Stimulated activated CD4-positive, alpha-beta T cell treated with anti-CD3 and anti-CD28 coated beads, Interleukin-2, amount 100 ng/mL, for 24 hours (primary cell): ENCODE results near the gene SGO2.
A peak's percentile ranks its signal among the peaks of the same experiment; 100 is the strongest.
"Not testable (repeated sequence)": the region's sequence is repeated elsewhere in the genome, so short reads cannot be mapped to it uniquely, and the experiment has no call there.

Experiments
- DNase-seq, 2 donors: peaks; one replicate each; pipeline ENCODE4 v3.0.0-alpha.2; 2020

The SGO2 gene

DNA sequence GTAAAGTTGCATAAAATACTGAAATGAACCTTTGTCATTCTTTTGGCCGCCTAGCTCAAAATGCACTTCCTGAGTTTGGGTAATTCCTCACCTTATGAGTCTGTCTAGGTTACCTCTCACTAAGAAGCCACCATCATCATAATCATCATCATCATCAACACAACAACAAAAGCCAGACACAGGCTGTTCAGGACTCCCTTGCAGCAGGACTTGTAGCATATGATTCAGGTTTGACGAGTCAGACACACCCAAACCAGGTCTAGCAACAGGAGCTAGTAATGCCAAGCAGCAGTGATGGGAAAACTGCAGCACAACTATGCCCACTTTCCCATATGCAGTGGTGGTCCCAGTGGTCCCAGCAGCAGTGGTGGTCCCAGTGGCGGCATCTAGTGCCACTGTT is 2.8 kb upstream of the SGO2 start:
- no peak for DNase-seq

DNA sequence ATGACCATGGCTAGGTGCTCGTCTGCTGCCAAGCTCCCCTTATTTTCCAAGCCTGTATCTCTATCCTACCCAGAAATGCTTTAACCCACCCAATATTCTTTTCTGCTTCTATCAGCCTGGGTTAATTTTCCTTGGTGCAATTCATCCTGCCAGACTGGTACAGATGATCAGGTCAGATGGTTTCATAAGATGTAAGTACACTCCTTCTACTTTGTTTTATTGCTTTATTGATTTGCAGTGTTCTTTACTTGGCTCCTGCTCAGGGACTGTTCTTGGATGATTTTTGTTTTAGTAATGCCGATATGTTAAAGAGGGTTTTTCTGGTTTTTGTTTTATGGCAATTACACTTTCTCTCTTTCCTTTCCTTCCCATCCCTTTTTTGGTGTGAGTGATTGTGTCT is 2.4 kb upstream of the SGO2 start:
- DNase-seq, result no peak

DNA sequence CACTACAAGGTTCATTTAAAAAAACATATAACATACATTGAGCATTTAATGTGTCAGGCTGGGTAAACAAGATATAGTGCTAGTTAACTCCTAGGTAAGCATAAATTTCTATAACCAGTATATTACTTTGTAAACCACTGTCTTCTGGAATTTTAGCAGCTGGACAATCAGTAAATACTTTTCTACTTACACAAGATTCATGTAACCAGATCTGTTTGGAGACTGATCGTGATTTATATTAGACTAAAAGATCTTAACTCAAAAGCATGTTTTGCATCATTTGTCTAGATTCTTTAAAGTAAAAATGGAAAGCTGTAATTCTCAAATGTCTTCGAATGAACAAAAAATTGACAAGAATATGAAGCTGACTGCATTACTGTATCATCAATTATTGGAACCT is 941 bp upstream of the SGO2 start:
- no peak for DNase-seq

DNA sequence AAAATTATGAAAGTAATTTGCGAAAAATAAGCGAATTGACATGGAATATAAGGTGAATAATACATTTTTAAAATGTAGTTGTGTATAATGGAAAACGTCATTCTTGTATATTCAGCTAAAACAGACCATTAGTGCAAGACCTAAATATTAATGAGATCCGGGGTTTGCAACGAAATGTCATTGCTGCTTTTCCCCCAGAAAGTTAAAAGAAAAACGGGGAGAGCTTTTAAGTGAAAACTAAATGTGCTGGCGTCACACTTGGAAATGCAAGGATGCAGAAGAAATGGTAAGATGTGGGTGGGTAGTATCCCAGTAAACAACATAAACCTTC is 491 bp upstream of the SGO2 start:
- no peak for DNase-seq

DNA sequence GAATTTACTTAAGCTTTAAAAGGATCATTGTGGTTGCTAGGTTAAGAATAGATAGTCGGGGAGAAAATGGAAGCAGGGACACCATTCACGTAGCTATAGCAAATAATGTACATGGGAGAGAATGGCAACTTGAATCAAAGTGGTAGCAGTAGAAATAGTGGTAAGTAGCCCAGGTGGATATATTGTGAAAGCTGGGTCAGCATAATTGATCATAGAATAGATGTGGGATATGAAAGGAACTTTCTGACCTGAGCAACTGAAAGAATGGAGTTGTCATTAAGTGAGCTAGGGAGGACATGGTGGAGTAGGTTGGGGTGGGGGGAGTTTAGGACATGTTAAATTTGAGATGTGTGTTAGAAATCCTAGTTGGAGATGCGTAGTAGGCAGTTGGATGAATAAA is 2.2 kb downstream of the SGO2 start:
- no peak for DNase-seq

- no peak for DNase-seq
Observed at GRCh38 chr2:200533754-200534153, 7.7 kb downstream of the SGO2 start.

- DNase-seq, result no peak
Observed at GRCh38 chr2:200534572-200534971, 8.6 kb downstream of the SGO2 start.

GRCh38 chr2:200538139-200538538 is 12.1 kb downstream of the SGO2 start:
- DNase-seq, result no peak

DNA sequence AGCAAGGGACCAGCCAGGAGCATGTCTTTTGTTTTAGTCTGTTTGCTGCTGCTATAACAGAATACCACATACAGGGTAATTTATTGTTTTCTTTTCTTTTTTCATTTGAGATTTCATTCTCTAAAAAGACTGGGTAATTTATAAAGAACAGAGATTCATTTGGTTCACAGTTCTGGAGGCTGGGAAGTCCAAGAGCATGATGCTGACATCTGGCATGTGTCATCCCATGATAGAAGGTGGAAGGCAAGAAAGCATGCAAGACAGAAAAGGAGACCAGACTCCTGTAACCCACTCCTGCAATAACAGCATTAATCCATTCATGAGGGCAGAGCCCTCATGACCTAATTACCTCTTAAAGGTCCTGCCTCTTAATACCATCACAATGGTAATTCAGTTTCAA is 14.8 kb downstream of the SGO2 start:
- DNase-seq, result no peak

- not testable (repeated sequence) for DNase-seq
Observed at GRCh38 chr2:200566596-200566995, 40.6 kb downstream of the SGO2 start.

- DNase-seq, result no peak
Observed at GRCh38 chr2:200567932-200568331, 41.9 kb downstream of the SGO2 start.

DNA sequence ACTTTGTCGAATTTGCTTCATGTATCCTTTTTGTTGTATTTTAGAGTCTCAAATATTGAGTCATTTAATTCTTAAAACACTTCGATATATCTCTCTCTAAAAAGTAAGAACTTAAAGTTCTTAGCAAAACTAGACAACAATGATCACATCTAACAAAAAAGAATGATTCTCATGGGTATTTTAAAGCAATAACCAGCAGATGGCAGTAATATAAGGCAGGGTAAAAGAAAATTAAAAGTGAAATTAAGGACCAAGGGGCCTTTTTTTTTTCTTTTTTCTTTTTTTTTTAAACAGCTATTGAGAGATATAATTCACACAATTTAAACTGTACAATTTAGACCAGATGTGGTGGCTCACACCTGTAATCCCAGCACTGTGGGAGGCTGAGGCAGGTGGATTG is 50.0 kb downstream of the SGO2 start:
- DNase-seq, result no peak

DNA sequence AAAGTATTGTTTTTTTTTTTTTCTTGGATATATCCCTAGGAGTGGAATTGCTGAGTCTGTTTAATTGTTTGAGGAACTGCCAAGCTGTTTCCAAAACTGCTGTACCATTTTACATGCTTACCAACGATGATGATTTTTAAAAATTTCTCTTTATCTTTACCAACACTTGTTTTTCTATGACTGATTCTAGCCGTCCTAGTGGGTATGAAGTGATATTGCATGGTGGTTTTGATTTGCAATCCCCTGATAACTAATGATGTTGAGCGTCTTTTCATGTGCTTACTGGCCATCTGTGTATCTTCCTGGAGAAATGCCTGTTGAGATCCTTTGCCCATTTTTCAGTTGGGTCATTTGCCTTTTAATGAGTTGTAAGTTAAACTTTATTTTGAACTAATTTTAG is 51.0 kb downstream of the SGO2 start:
- no peak for DNase-seq

DNA sequence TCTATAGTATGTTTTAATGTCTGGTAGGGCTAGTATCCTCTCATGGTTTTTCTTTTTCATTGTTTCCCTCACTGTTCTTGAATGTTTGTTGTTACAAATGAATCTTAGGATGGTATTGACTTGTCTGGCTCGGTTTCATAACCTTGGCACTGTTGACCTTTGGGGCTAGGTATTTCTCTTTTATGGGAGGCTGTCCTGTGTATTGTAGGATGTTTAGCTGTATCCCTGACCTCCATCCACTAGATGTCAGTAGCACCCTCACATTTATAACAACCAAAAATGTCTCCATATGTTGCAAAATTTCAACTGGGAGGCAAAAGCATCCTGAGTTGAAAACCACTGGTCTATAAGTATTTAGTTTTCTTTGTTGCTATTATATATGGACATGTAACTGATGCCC is 52.8 kb downstream of the SGO2 start:
- DNase-seq, result no peak

GRCh38 chr2:200584639-200585038 is 58.6 kb downstream of the SGO2 start:
- no peak for DNase-seq

DNA sequence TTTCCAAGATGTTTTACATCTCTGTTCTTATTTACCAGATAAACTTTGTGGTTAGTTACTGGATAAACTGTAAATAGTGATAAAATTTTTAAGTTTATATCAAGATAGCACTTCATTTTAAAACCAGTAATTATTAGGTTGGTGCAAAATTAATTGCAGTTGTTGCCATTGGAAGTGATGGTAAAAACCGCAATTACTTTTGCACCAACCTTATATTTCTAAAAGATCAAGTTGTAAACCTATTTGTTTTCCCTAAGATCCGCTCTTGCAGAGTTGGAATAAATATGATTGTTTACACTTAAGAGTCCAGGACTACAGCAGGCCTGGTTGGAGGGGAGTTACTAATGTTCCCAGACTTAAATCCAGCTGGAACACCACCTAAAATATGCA is 59.3 kb downstream of the SGO2 start:
- no peak for DNase-seq

GRCh38 chr2:200585730-200586643 is 60.0 kb downstream of the SGO2 start, which contains the start of gene AOX1:
AOX1 (plus strand) TSS chr2:200586014; CDS start chr2:200586109, 95 bp downstream.
- peak in 1 of 2 donors; percentile 35 for DNase-seq

GRCh38 chr2:200586644-200586975 is 60.6 kb downstream of the SGO2 start:
- DNase-seq, result no peak

- DNase-seq, result no peak
Observed at GRCh38 chr2:200587007-200587616, 61.1 kb downstream of the SGO2 start.

DNA sequence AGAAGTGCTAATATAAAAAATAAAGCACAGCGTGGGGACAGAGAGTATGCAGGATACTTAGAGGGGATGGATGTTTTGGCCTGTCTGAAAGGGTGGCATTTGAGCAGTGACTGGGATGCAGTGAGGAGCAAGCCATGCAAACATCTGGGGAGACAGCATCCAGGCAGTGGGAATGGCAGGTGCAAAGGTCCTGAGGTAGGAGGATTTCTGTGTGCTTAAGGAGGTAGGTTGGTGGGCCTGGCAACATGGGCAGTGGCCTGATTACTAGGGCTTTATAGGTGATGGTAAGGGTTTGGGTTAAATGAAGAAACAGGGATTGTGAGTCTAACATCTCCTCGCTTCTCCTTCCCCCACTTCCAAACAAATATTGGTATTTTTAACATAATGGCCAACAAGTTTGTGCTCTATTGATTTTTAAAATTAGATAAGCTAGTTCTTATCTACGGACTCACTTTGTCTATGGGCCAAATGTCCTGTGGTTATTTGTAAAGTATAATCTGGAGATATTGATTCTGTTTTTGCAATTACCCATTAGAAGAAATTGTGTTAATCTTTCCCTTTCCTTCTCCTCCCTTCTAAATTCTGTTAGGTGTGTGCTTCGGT is 62.2 kb downstream of the SGO2 start:
- DNase-seq, result no peak

- DNase-seq, result no peak
Observed at GRCh38 chr2:200590090-200590489, 64.1 kb downstream of the SGO2 start.

DNA sequence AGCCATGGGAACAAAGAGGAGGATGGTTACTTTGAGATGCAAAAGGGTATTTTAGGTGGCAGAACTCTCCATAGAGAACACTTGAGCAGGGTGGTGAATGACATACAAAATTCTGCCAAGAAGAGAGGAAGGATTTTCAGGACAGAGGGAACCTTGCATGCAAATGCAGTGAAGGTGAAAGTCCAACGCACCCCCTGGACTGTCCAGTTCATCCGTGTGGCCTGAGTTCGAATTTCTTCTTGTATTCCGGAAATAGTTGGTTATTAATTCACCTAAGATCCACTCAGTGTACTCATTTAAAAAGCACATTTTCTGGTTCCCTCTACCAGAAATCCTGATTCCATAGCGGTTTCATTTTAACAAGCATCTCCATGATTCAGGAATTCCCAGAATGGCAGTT is 65.3 kb downstream of the SGO2 start:
- DNase-seq, result no peak

GRCh38 chr2:200592406-200593075 is 66.5 kb downstream of the SGO2 start:
- no peak for DNase-seq

GRCh38 chr2:200593905-200594304 is 67.9 kb downstream of the SGO2 start:
- DNase-seq, result no peak
